GM19351 (cell line): ENCODE results near the gene MRPL37.

Source experiments
- ATAC-seq: cut with Tn5 transposase; IDR thresholded peaks from one replicate; pipeline ENCODE4 v1.9.1; 2021; ENCODE audit warnings: mild to moderate bottlenecking, moderate library complexity; ENCODE audit not compliant: unreplicated experiment

The MRPL37 gene

DNA sequence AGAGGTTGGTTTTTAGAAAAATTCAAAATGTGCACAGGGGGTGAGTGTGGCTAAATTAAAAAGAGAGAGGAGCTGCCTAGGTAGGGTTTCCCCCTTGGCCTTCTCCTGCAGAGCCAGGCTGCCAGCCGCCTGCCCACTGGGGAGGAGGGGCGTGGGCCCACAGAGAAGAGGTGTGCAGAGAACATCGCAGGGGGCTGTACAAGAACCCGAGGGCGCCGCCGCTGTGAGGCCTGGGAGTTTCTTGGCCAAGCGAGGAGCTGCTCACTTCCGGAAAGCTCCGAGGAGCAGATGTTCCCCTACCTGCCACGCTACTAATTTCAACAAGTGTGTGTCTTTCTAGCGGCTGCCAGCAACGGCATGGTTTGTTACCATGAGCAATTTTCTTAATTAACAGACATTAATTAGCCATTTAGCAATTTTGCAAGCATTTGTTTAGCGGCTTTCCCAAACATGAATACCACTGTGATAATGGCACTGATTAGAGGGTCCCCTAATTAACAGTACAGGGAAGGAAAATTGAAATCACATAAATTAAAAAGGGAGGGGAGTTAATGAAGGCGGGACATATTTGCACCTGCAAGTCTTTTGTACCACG, 59.7 kb downstream of the MRPL37 start:
- no peak for ATAC-seq

GRCh38 chr1:54260810-54261209, 60.8 kb downstream of the MRPL37 start:
- ATAC-seq = no peak

GRCh38 chr1:54262244-54262643, 62.3 kb downstream of the MRPL37 start:
- no peak for ATAC-seq

- ATAC-seq = no peak
These were observed 63.7 kb downstream of the MRPL37 start for GRCh38 chr1:54263601-54264226.

GRCh38 chr1:54265126-54265525, 65.2 kb downstream of the MRPL37 start:
- no peak for ATAC-seq

GRCh38 chr1:54265659-54266058, 65.7 kb downstream of the MRPL37 start:
- ATAC-seq = no peak

DNA sequence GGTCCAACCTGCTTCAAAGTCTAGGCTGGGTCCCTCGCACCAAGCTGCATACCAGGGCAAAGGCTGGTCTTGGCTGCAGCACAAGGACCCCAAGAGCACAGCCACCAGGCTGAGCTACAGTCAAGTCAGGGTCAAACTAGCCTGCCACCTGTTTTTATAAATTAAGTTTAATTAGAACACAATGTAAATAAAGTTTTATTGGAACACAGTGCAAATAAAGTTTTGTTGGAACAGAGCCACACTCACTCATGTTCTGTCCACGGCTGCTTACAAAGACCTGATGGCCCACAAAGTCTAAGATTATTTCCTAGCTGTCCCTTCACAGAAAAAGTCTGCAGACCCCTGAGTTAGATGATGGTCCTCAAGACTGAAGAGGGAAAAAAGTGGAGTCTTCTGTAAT, 66.2 kb downstream of the MRPL37 start:
- ATAC-seq = no peak

- no peak for ATAC-seq
These were observed 66.9 kb downstream of the MRPL37 start for GRCh38 chr1:54266908-54267307.
